ENCODE measurements around the gene ZNF850. TPM values are rescaled to one million over a fixed set of nuclear protein-coding genes. Genes with fewer than 3 reads are reported as not detected.
A peak's percentile ranks its signal among the peaks of the same experiment; 100 is the strongest.

ZNF850 gene
- total RNA-seq, 1 donor from 2014 or later = 3.6 TPM

DNA sequence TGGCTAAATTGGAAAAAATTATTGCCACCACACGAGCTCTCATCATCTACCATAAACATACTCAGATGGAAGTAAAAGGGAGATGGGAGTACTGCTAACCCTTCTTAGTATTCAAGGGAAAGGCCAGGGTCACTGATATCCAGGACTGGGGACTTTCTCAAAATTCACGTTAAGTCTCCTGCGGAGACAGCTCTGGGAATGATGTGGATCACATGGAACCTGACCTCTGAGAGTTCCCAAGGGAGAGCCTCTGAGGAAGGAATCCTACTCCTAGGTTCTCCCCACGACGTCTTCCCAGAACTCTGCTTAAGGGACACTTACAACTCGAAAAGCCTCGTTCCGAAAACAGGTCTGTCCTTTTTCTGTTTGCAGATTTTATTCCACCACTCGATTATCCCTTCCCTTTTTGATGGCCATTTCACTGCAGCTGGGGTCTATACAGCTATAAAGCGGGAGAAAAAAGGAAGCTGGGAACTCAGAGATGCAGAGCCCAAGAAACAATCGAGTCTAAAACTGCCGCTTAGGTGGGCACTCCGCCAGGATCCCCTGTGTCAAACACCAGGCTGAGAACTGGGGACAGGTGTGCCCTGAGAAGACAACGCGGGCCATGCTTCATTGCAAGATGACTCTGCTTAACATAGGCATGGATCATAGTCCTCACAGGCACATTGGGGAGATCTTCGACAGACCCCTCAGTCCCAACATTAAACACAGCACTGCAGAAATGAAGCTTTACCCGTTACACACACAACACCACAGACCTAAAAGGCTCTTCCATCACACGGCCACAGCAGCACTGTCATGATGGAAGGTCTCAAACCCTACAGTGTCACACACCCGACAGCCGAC, 86.0 kb downstream of the ZNF850 start:
- peak overlapping the region; percentile 96 for H3K4me3 ChIP-seq (ENCODE audit: low read depth, low read length)
- TF ChIP-seq, protein P1, sequence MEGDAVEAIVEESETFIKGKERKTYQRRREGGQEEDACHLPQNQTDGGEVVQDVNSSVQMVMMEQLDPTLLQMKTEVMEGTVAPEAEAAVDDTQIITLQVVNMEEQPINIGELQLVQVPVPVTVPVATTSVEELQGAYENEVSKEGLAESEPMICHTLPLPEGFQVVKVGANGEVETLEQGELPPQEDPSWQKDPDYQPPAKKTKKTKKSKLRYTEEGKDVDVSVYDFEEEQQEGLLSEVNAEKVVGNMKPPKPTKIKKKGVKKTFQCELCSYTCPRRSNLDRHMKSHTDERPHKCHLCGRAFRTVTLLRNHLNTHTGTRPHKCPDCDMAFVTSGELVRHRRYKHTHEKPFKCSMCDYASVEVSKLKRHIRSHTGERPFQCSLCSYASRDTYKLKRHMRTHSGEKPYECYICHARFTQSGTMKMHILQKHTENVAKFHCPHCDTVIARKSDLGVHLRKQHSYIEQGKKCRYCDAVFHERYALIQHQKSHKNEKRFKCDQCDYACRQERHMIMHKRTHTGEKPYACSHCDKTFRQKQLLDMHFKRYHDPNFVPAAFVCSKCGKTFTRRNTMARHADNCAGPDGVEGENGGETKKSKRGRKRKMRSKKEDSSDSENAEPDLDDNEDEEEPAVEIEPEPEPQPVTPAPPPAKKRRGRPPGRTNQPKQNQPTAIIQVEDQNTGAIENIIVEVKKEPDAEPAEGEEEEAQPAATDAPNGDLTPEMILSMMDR (conservative IDR thresholded peaks at IDR 0.05; ENCODE audit: low read depth, low read length) = no peak
- DNase-seq (ENCODE audit: low read depth) = peak; percentile 1

DNA sequence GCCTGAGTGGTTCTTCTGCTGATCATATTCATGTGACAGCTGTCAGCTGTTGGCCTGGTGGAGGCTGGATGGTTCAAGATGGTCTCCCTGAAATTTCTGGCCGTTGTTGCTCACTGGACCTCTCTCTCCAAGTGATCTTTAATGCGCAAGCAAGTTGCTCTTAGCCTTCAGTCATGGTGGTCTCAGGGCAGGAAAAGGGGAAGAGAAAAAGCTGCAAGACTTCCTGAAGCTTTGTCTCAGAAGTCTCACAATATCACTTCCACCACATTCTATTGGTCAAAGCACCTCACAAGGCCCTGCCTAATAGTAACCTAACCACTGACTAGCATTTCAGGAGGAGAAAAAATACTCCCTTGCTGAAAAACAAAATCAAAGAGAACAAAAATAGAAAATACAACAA, 86.8 kb downstream of the ZNF850 start:
- TF ChIP-seq, protein P1 (conservative IDR thresholded peaks at IDR 0.05; ENCODE audit: low read depth, low read length) = no peak
- DNase-seq (ENCODE audit: low read depth) = no peak
- H3K4me3 ChIP-seq (ENCODE audit: low read depth, low read length) = no peak overlapping the region

DNA sequence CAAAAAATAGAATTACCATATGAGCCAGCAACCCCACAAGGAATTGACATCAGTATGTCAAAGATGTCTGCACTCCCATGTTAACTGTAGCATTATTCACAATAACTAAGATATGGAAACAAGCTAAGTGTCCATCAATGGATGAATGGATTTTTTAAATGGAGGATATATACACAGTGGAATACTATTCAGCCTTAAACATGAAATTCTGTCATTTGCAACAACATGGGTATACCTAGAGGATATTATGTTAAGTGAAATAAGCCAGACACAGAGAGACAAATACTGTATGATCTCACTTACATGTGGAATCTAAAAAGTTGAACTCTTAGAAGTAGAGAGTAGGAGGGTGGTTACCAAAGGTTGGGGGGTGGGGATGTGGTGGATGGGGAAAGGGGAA, 93.2 kb downstream of the ZNF850 start:
- DNase-seq (ENCODE audit: low read depth) = no peak
- TF ChIP-seq, protein P1 (conservative IDR thresholded peaks at IDR 0.05; ENCODE audit: low read depth, low read length) = no peak
- H3K4me3 ChIP-seq (ENCODE audit: low read depth, low read length) = no peak overlapping the region

DNA sequence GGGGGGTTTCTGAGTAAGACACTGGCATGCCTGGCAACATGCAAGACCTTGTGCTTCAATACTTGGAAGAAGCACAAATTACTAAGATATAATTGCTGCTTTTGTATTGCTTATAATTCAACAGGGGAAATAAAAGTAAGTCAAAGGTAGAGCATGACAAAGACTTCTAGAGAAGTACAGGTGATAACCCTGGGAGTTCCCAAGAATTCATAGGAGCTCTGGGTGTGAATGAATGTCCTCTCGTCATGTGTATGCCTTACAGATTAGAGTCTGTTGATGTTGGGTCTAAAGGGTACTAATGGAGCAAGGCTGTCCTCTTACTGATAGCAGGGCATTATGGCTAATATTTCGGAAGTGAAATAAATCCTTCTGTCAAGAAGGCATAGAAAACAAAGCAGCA, 98.4 kb downstream of the ZNF850 start:
- TF ChIP-seq, protein P1 (conservative IDR thresholded peaks at IDR 0.05; ENCODE audit: low read depth, low read length) = no peak
- H3K4me3 ChIP-seq (ENCODE audit: low read depth, low read length) = no peak overlapping the region
- DNase-seq (ENCODE audit: low read depth) = no peak

DNA sequence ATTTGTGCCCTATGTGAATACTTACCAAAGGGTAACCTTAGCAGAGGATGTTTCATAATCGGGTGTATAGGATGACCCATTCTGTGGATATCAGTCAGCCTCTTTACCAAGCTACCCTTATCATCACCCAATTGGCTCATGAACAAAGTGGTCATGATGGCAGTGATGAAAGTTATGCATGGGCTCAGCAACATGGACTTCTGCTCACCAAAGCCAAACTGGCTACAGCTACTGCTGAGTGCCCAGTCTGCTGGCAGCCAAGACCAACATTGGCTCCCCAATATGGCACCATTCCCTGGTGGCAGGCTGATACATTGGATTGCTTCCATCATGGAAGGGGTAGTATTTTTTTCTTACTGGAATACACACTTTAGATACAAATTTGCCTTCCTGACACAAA, 100.2 kb downstream of the ZNF850 start:
- TF ChIP-seq, protein P1 (conservative IDR thresholded peaks at IDR 0.05; ENCODE audit: low read depth, low read length) = no peak
- H3K4me3 ChIP-seq (ENCODE audit: low read depth, low read length) = no peak overlapping the region
- DNase-seq (ENCODE audit: low read depth) = no peak

DNA sequence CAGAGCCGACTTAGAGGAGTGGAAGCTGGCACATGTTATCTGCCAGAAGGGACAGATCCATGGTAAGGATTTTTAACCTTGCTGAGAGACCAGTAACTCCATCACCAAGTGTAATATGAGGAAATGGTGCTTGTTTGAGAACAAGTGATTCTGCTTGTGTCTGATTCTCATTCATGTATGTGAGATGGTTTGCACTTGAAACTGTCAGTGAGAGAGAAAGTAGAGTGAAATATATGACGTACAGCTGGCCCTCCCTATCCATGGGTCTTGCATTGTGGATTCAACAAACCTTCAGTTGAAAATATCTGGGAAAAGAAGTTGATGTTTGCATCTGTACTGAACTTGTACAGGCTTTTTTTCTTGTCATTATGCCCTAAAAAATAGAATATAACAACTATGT, 104.0 kb downstream of the ZNF850 start:
- no peak for DNase-seq (ENCODE audit: low read depth)
- H3K4me3 ChIP-seq (ENCODE audit: low read depth, low read length) = no peak overlapping the region
- TF ChIP-seq, protein P1 (conservative IDR thresholded peaks at IDR 0.05; ENCODE audit: low read depth, low read length) = no peak

DNA sequence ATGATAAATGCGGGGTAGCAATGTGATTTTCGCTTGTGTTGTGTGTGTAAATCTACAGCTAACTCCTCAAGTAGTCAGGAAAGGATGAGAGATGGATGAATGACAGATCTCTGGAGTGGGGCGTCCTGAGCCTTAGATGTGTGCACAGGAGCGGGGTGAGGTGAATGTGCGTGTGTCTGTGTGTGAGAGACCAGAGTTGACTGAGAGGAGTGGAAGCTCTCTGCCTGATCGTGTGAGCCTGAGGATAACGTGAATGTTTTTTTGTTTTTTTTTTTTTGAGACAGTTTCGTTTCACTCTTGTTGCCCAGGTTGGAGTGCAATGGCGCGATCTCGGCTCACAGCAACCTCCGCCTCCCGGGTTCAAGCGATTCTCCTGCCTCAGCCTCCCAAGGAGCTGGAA, 106.8 kb downstream of the ZNF850 start:
- DNase-seq (ENCODE audit: low read depth) = no peak
- H3K4me3 ChIP-seq (ENCODE audit: low read depth, low read length) = peak overlapping the region; percentile 75
- TF ChIP-seq, protein P1 (conservative IDR thresholded peaks at IDR 0.05; ENCODE audit: low read depth, low read length) = no peak
